HG03159 (cell line): ENCODE results near the gene GPR32.
"Not testable (repeated sequence)": the region's sequence is repeated elsewhere in the genome, so short reads cannot be mapped to it uniquely, and the experiment has no call there.

Experiments used
- ATAC-seq: cut with Tn5 transposase; IDR thresholded peaks from one replicate; pipeline ENCODE4 v1.9.1; 2021; ENCODE audit warnings: mild to moderate bottlenecking, moderate library complexity; ENCODE audit not compliant: unreplicated experiment

Gene GPR32, protein sequence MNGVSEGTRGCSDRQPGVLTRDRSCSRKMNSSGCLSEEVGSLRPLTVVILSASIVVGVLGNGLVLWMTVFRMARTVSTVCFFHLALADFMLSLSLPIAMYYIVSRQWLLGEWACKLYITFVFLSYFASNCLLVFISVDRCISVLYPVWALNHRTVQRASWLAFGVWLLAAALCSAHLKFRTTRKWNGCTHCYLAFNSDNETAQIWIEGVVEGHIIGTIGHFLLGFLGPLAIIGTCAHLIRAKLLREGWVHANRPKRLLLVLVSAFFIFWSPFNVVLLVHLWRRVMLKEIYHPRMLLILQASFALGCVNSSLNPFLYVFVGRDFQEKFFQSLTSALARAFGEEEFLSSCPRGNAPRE

DNA sequence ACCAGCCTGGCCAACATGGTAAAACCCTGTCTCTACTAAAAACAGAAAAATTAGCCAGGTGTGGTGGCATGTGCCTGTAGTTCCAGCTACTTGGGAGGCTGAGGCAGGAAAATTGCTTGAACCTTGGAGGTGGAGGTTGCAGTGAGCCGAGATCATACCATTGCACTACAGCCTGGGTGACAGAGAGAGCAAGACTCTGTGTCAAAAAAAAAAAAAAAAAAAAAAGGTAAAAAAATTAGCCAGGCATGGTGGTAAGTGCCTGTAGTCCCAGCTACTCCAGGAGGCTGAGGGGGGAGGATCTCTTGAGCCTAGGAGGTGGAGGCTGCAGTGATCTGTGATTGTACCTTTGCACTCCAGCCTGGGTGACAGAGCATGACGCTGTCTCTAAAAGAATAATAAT lies at the start of gene GPR32:
Gene GPR32 (plus strand): TSS at position 301 of the 400 bp plus-strand sequence. CDS start 137 bp downstream, outside the sequence.
- ATAC-seq: not testable (repeated sequence)

- no peak for ATAC-seq
Measured at GRCh38 chr19:50720921-50721381, 49.3 kb upstream of the GPR32 start.

DNA sequence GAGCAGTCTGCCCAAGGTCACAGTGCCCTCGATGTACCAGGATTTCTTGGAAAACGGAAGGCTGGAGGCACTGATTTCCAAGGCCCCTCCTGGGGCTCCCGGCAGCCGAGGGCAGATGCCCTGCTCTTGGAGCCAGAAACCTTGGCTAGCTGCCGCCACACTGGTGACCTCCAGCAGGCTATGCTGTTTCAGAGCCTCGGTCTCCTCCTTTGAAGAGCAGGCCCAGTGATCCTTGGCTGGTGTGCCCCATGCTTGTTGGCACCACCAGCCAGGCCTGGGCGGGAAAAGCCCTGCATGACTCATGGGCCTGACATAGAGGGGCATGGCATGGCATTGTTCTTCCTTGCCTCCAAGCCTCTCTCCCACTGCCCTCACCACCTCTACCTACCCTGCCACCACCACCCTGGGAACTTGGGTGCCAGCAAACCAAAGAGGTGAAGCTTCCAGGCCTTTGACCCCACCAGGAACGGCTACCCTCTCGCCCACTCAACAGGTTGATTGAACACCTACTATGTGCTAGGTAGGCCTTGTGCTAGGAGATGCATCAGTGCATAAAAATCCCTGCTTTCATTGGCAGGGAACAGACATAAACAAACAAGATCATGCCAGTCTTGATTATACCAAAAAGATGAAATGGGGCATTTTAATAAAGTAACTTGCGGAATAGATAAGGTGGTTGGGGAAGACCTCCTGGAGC lies 48.7 kb upstream of the GPR32 start:
- ATAC-seq: no peak

GRCh38 chr19:50722201-50723013 lies 47.9 kb upstream of the GPR32 start:
- no peak for ATAC-seq

DNA sequence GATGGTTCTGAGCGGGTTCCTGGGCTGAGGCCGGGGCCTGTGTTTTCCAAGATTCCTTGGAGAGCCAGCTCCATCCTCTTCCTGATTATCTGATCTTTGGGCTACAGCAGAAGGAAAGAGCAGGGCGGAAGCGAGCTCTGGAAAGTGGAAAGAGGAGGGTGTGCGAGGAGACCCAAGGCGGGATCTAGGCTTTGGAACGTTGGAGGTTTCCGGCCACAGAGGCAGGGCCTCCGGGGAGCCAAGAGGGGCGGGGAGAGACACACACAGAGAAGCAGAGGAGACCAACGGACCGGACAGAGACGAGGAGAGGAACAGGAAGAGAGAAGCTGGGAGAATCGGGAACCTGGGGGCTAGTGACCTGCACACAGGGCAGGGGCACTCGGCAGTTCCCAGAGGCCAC lies 47.2 kb upstream of the GPR32 start, which contains the start of gene CLEC11A:
Gene CLEC11A (plus strand): TSS at position 296 of the 400 bp plus-strand sequence. CDS start 162 bp downstream, outside the sequence.
- ATAC-seq: no peak

DNA sequence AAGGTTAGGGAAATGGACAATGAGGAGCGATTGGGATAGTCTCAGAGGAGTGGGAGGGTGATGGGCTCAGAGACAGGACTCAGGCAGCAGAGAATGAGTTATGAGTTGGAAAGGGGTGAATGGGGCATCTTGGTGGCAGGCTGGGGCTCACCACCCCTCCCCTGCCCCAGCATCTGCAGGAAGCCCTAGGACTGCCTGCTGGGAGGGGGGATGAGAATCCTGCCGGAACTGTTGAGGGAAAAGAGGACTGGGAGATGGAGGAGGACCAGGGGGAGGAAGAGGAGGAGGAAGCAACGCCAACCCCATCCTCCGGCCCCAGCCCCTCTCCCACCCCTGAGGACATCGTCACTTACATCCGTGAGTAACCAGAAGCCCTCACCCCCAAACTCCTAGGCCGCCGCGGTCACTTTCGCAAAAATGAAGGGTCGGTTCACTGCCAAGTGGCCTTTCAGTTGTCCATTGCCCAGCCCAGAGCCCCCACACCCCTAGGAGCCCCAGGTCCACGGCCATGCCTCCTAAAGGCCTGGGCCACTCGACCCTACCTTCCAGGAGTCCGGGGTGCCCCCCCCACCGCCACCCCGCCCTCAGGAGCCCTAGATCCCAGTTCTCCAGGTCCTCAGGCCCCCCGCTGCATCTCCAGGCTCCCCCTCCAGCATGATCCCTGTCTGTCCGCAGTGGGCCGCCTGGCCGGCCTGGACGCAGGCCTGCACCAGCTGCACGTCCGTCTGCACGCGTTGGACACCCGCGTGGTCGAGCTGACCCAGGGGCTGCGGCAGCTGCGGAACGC lies 46.3 kb upstream of the GPR32 start:
- no peak for ATAC-seq

DNA sequence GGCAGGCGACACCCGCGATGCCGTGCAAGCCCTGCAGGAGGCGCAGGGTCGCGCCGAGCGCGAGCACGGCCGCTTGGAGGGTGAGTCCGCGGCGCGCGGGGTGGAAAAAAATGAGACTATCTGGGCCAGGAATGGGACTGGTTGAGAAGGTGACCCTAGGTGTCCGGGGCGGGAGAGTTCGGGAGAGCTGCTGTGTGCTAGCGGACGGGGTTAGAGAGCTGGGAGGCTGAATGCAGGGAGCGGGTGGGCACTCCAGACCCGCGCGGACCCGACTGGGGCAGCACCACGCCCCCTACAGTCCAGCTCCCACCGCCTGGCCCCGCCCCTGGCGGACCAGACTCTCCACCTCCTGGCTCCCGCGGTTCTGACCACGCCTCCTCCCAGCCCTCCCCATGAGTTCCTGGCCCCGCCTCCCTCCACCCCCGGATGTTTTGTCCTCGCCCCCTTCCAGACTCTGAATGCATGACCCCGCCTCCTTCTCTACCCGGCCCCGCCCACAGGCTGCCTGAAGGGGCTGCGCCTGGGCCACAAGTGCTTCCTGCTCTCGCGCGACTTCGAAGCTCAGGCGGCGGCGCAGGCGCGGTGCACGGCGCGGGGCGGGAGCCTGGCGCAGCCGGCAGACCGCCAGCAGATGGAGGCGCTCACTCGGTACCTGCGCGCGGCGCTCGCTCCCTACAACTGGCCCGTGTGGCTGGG lies 45.6 kb upstream of the GPR32 start:
- peak; percentile 77 for ATAC-seq

- ATAC-seq: peak; percentile 23
Measured at GRCh38 chr19:50725218-50725910, 44.9 kb upstream of the GPR32 start.

DNA sequence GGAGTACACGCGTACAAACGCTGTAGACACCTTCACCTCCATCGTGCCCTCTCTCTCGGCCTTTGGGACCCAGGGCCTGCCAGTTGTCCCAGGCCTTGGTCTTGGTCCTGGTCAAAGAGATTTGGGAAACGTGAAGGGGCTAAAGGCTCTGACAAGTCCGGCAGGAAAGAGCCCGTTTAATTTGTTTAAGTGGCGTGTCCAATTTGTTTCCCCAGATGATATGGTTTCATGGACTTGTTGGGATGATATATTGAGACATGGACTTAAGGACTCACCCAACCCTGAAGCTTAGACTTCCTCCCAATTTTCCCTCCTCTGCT lies 44.4 kb upstream of the GPR32 start:
- ATAC-seq: no peak

GRCh38 chr19:50728084-50728737 lies 42.1 kb upstream of the GPR32 start:
- ATAC-seq: no peak

DNA sequence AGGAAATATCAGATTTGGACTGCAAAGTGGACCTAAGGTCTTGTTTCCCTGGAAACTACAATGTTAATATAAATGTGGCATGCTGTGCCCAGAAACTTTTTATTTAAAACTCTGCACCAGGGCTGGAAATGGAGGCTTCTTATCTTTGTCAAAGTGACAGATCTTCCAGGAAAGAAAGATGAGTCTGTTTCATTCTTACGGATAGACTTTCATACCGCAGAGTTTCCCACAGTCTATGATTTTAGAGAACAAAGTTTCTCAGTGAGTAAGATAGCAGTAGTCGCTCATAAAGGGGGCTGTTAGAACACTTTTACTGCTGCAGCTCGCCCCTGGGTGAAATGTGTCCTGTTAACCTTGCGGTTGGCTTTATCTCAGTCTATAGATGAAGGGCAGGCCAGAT lies 40.4 kb upstream of the GPR32 start:
- no peak for ATAC-seq

GRCh38 chr19:50735869-50736268 lies 34.4 kb upstream of the GPR32 start:
- no peak for ATAC-seq

DNA sequence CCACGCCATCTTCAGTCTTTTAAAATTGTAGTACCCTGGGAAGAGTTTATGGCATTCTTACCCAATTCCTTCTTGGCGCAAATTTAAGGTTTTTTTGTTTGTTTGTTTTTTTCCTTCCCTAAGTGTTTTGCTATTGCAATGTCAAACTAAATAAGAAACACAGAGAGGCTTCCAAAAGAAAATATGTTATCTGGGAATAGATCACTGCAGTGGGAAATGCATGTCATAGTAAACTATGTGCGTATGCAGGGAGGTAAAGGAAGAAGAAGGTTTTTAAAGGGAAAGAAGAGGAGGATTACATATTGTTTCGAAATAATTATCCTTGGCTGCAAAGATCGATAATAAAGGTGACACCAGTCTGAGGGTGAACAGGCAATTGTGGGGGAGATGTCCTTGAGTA lies 33.9 kb upstream of the GPR32 start:
- ATAC-seq: no peak

DNA sequence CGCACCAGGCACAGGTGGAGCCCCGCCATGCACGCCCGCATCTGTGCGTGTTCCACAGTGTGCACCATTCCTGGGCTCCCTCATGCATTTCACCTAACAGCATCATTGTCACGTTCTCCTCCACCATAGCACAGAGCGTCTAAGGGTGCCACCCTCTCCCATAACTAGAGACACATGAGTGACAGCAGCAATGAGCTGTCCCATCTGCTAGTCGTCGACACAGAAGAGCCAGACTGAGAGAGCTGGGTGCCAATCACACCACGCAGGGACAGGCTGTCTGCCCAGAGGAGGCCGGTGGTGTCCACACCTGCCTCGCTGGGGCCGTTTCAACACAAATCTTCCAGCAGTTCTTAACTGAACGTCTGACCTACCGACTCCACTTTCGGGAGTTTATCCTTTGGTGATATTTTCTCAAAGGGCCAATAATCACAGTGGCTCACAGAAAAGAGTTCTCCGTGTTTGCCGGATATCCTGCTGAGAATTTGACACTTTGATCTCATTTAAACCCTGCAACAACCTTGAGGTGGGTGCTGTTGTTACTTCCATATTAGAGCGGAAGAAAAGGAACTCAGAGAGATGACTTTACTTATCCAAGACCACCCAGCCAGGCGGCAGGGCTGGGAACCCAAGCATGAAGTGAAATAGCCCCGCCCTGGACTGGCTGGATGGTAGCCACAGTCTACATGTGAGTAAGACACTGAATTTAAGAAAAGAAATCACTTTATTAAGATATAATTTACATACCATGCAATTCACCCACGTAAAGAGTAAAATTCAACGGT lies 30.9 kb upstream of the GPR32 start:
- ATAC-seq: no peak

- no peak for ATAC-seq
Measured at GRCh38 chr19:50739914-50740426, 30.3 kb upstream of the GPR32 start.

GRCh38 chr19:50741179-50741933 lies 28.9 kb upstream of the GPR32 start:
- ATAC-seq: no peak

- ATAC-seq: no peak
Measured at GRCh38 chr19:50743537-50743936, 26.7 kb upstream of the GPR32 start.
